Measurements from ENCODE around the gene PRR23E. TPM values are rescaled to one million over a fixed set of nuclear protein-coding genes. Genes with fewer than 3 reads are reported as not detected.

PRR23E gene
- total RNA-seq, 1 donor from 2014 or later = not detected

GRCh38 chr3:127174284-127174683, 18.6 kb upstream of the PRR23E start:
- peak; percentile 44 for DNase-seq (ENCODE audit: low spot score)
- peaks cover 3% of the 10 kb centered on the region for H3K36me3 Mint-ChIP-seq (ENCODE audit: low read depth)
- H3K9me3 Mint-ChIP-seq (ENCODE audit: low read depth) = peaks cover 14% of the 10 kb centered on the region
- peaks cover 9% of the 10 kb centered on the region for H3K4me1 Mint-ChIP-seq (ENCODE audit: low read depth)
- no peak overlapping the region for H3K4me3 Mint-ChIP-seq (ENCODE audit: unreplicated experiment)
- H3K27ac Mint-ChIP-seq (ENCODE audit: unreplicated experiment) = no peak overlapping the region
- peaks cover 6% of the 10 kb centered on the region for H3K27me3 Mint-ChIP-seq (ENCODE audit: low read depth)
- TF ChIP-seq CTCF (IDR thresholded peaks at IDR 0.05) = no peak

GRCh38 chr3:127174715-127175140, 18.2 kb upstream of the PRR23E start:
- no peak overlapping the region for H3K4me3 Mint-ChIP-seq (ENCODE audit: unreplicated experiment)
- no peak overlapping the region for H3K27ac Mint-ChIP-seq (ENCODE audit: unreplicated experiment)
- peaks cover 2% of the 10 kb centered on the region for H3K27me3 Mint-ChIP-seq (ENCODE audit: low read depth)
- peaks cover 9% of the 10 kb centered on the region for H3K4me1 Mint-ChIP-seq (ENCODE audit: low read depth)
- TF ChIP-seq CTCF (IDR thresholded peaks at IDR 0.05) = no peak
- H3K36me3 Mint-ChIP-seq (ENCODE audit: low read depth) = peaks cover 3% of the 10 kb centered on the region
- peaks cover 19% of the 10 kb centered on the region for H3K9me3 Mint-ChIP-seq (ENCODE audit: low read depth)
- DNase-seq (ENCODE audit: low spot score) = peak; percentile 55

- Mint-ChIP-seq H3K36me3 (ENCODE audit: low read depth) (peaks cover 4% of the 10 kb centered on the region), H3K27me3 (ENCODE audit: low read depth) (peaks cover 2% of the 10 kb centered on the region), H3K4me3 (ENCODE audit: unreplicated experiment) (no peak overlapping the region), H3K27ac (ENCODE audit: unreplicated experiment) (no peak overlapping the region), H3K4me1 (ENCODE audit: low read depth) (peaks cover 9% of the 10 kb centered on the region), H3K9me3 (ENCODE audit: low read depth) (peaks cover 24% of the 10 kb centered on the region)
- no peak for TF ChIP-seq CTCF (IDR thresholded peaks at IDR 0.05)
- no peak for DNase-seq (ENCODE audit: low spot score)
Measured at GRCh38 chr3:127175272-127175671, 17.7 kb upstream of the PRR23E start.

- no peak overlapping the region for H3K4me3 Mint-ChIP-seq (ENCODE audit: unreplicated experiment)
- peaks cover 12% of the 10 kb centered on the region for H3K27me3 Mint-ChIP-seq (ENCODE audit: low read depth)
- TF ChIP-seq CTCF (IDR thresholded peaks at IDR 0.05) = peak; percentile 14
- peaks cover 9% of the 10 kb centered on the region for H3K4me1 Mint-ChIP-seq (ENCODE audit: low read depth)
- peaks cover 4% of the 10 kb centered on the region for H3K36me3 Mint-ChIP-seq (ENCODE audit: low read depth)
- H3K27ac Mint-ChIP-seq (ENCODE audit: unreplicated experiment) = no peak overlapping the region
- H3K9me3 Mint-ChIP-seq (ENCODE audit: low read depth) = peaks cover 25% of the 10 kb centered on the region
- no peak for DNase-seq (ENCODE audit: low spot score)
Measured at GRCh38 chr3:127177226-127177625, 15.7 kb upstream of the PRR23E start.

GRCh38 chr3:127180859-127181258, 12.1 kb upstream of the PRR23E start:
- no peaks in the 10 kb centered on the region for H3K4me1 Mint-ChIP-seq (ENCODE audit: low read depth)
- TF ChIP-seq CTCF (IDR thresholded peaks at IDR 0.05) = no peak
- H3K9me3 Mint-ChIP-seq (ENCODE audit: low read depth) = peaks cover 25% of the 10 kb centered on the region
- peaks cover 22% of the 10 kb centered on the region for H3K27me3 Mint-ChIP-seq (ENCODE audit: low read depth)
- peaks cover 4% of the 10 kb centered on the region for H3K36me3 Mint-ChIP-seq (ENCODE audit: low read depth)
- no peak for DNase-seq (ENCODE audit: low spot score)
- H3K4me3 Mint-ChIP-seq (ENCODE audit: unreplicated experiment) = no peak overlapping the region
- no peak overlapping the region for H3K27ac Mint-ChIP-seq (ENCODE audit: unreplicated experiment)

Measured in chondrocyte (in vitro differentiated cells).